K562 (cell line): ENCODE results near the gene U2SURP. TPM values are rescaled to one million over a fixed set of nuclear protein-coding genes. Genes with fewer than 3 reads are reported as not detected.

Source experiments
- ARID4B ChIP-seq: sonication (generic); formaldehyde crosslinking; IDR thresholded peaks from 2 replicates; pipeline ENCODE4 v1.8.0; 2022; ENCODE audit warnings: mild to moderate bottlenecking, missing genetic modification reagents
- BRF2 ChIP-seq: IDR thresholded peaks from 3 replicates; pipeline ENCODE4 v1.6.1; 2011; ENCODE audit warnings: borderline replicate concordance, mild to moderate bottlenecking; ENCODE audit not compliant: insufficient read length, insufficient read depth
- CHCHD3 ChIP-seq: fragments of 250-450 bp; sonication (Bioruptor Pico); IDR thresholded peaks from 2 replicates; pipeline ENCODE4 v2.1.2; 2022; ENCODE audit warnings: mild to moderate bottlenecking
- DPF2 ChIP-seq: fragments of 450-650 bp; IDR thresholded peaks from 2 replicates; pipeline ENCODE4 v1.6.1; 2016
- ETS1 ChIP-seq: conservative IDR thresholded peaks from 2 replicates; pipeline ENCODE4 v1.6.1; 2011; ENCODE audit warnings: low read depth, mild to moderate bottlenecking, low read length; ENCODE audit not compliant: control insufficient read depth
- GATAD2B ChIP-seq: fragments of 450-650 bp; IDR thresholded peaks from 2 replicates; pipeline ENCODE4 v1.6.1; 2017; ENCODE audit warnings: mild to moderate bottlenecking, borderline replicate concordance
- HMGXB4 ChIP-seq: sonication (generic); formaldehyde crosslinking; IDR thresholded peaks from 2 replicates; pipeline ENCODE4 v1.8.1; 2023; ENCODE audit warnings: mild to moderate bottlenecking, missing genetic modification reagents
- HNRNPUL1 ChIP-seq: fragments of 200-400 bp; formaldehyde crosslinking; IDR thresholded peaks from 2 replicates; pipeline ENCODE4 v1.6.1; 2017; ENCODE audit warnings: low read length
- KLF13 ChIP-seq: fragments of 450-650 bp; IDR thresholded peaks from 2 replicates; pipeline ENCODE4 v1.6.1; 2016; ENCODE audit warnings: missing genetic modification characterization, low read depth, mild to moderate bottlenecking, missing compliant biosample characterization, moderate library complexity, borderline replicate concordance
- KLF16 ChIP-seq: IDR thresholded peaks from 2 replicates; pipeline ENCODE4 v1.6.1; 2016; ENCODE audit warnings: antibody characterized with exemption
- NFXL1 ChIP-seq: fragments of 450-650 bp; formaldehyde crosslinking; IDR thresholded peaks from 2 replicates; pipeline ENCODE4 v1.4.0; 2021; ENCODE audit warnings: mild to moderate bottlenecking
- PHTF2 ChIP-seq: fragments of 250-450 bp; sonication (Bioruptor Pico); IDR thresholded peaks from 2 replicates; pipeline ENCODE4 v1.5.0; 2021; ENCODE audit warnings: mild to moderate bottlenecking
- ZFP36 ChIP-seq: fragments of 150-350 bp; IDR thresholded peaks from 2 replicates; pipeline ENCODE4 v1.6.1; 2018; ENCODE audit warnings: low read length, low read depth; ENCODE audit not compliant: partially characterized antibody
- ZNF121 ChIP-seq: sonication (generic); formaldehyde crosslinking; conservative IDR thresholded peaks from 2 replicates; pipeline ENCODE4 v1.8.0; 2022; ENCODE audit warnings: missing genetic modification reagents
- ZNF24 ChIP-seq: fragments of 450-650 bp; IDR thresholded peaks from 2 replicates; pipeline ENCODE4 v1.6.1; 2016
- ZNF253 ChIP-seq: fragments of 250-450 bp; sonication (Bioruptor Pico); conservative IDR thresholded peaks from 2 replicates; pipeline ENCODE4 v1.6.1; 2021; ENCODE audit warnings: mild to moderate bottlenecking
- ZNF280B ChIP-seq: fragments of 250-450 bp; sonication (Bioruptor Pico); IDR thresholded peaks from 2 replicates; pipeline ENCODE4 v1.5.1; 2021; ENCODE audit warnings: mild to moderate bottlenecking
- polyA plus RNA-seq, 8 experiments: library from polyadenylated mRNA; depleted of rRNA in 4 of 8; stranded (reverse) in 5 of 8; unstranded in 3 of 8; fragments of >200 nt; fragmentation: Nextera tagmentation in 2 of 8; fragmentation: Illumina TruSeq in 1 of 8; extraction: Ambion mirVana in 2 of 8; extraction: Trizol in 1 of 8; gene quantifications; 2 replicates each; pipeline versions ENCODE4 v1.2.1 to v1.2.3, GENCODE V29; 2011 to 2014; ENCODE audit warnings: inconsistent platforms in 1 of 8, missing spikeins in 1 of 8
- total RNA-seq, 7 experiments: library from RNA; depleted of rRNA in 6 of 7; stranded (reverse); fragments of >200 nt in 6 of 7; fragmentation: Illumina TruSeq in 2 of 7; extraction: Trizol in 2 of 7; gene quantifications; 2 replicates each; pipeline versions ENCODE4 v1.2.1 to v1.2.3, GENCODE V29; 2011 to 2021; ENCODE audit warnings: low replicate concordance in 1 of 7

Gene U2SURP
- total and polyA plus RNA-seq, 9 of the 15 experiments (the other 6 are each of a cell fraction or from before 2014, with no cell fraction given) = 128 to 322 (median 191) TPM

DNA sequence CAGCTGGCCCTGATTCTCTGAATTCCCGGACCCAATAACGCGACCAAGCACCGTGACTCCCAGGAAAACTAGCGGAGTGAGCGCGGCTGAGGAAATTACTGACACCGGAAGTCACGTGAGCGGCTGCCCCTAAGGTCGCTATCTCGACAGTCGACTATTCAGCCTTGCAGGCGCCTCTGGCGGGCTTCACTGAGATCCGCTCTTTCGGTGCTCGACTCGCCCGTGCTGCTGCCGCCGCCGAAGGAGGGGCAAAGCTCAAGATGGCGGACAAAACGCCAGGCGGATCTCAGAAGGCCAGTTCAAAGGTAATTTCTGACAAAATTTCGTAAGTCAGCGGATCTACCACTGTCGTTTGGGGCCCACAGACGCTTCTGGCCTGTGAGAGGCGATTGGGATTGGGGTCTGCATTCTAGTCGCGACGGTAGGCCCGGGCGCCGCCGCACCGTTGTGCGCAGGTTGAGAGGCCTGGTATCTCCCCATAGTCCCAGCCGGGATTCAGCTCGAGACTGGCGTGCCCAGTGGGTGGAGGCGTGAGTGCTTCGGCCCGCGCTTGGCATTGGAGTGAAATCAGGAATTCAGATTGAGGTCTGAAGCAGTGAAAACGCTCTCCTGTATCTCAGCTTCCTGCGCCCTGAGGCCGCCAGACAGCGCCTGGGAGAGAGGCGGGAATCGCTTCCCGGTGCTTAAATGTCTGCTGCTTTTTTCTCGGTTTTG, at the start of gene U2SURP (continued):
- TF ChIP-seq ETS1 = peak; percentile 96
- no peak for TF ChIP-seq ZNF24
- TF ChIP-seq DPF2 = no peak
- no peak for TF ChIP-seq ZNF253 (CRISPR knock-in tag)
- no peak for TF ChIP-seq HNRNPUL1
- no peak for TF ChIP-seq KLF16
- peak; percentile 81 for TF ChIP-seq ARID4B (CRISPR knock-in tag)
- no peak for TF ChIP-seq ZNF280B (CRISPR knock-in tag)
- no peak for TF ChIP-seq ZNF121 (CRISPR knock-in tag)
- TF ChIP-seq CHCHD3 = 0 out of 2 replicates have a peak, but pooled peaks have one; percentile 10
- TF ChIP-seq KLF13 = 0 out of 2 replicates have a peak, but pooled peaks have one; percentile 16
- TF ChIP-seq HMGXB4 = peak; percentile 56
- TF ChIP-seq BRF2 = no peak
- no peak for TF ChIP-seq PHTF2 (CRISPR knock-in tag)
- peak; percentile 81 for TF ChIP-seq GATAD2B
- TF ChIP-seq ZFP36 = no peak
- TF ChIP-seq NFXL1 (CRISPR knock-in tag) = no peak
